HFF-Myc (cell line): ENCODE data around the gene TMEM131.
"Not testable (repeated sequence)": the region's sequence is repeated elsewhere in the genome, so short reads cannot be mapped to it uniquely, and the experiment has no call there.

Experiments used
- DNase-seq: peaks from one replicate; pipeline ENCODE4 v3.0.0-alpha.2; 2011; ENCODE audit warnings: low read depth; ENCODE audit errors: extremely low read depth
- H3K4me3 ChIP-seq: replicated peaks from 2 replicates; pipeline ENCODE4 v1.5.1; 2011; ENCODE audit warnings: low read depth, mild to moderate bottlenecking, control low read depth, low read length
- CTCF ChIP-seq: IDR thresholded peaks from 2 replicates; pipeline ENCODE4 v1.5.1; 2012; ENCODE audit warnings: mild to moderate bottlenecking, low read depth, low read length, control low read depth; ENCODE audit errors: missing control alignments

The TMEM131 gene

DNA sequence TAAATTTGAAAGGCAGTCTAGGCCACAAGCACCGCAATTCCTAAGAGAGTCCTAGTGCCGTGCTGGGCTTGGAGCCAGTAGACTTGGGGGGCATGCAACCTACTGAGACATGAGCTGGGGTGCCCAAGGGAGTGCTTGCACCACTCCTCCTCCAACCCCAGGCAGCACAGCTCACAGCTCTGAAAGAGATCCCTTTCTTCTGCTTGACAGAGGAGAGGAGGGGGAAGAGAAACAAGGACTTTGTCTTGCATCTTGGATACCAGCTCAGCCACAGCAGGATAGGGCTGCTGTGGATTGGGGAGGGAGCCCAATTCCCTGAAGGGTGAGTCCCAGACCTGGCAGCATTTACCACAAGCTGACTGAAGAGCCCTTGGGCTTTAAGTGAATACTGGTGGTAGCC, 134.6 kb downstream of the TMEM131 start:
- no peak for TF ChIP-seq CTCF
- no peak overlapping the region for H3K4me3 ChIP-seq
- no peak for DNase-seq

DNA sequence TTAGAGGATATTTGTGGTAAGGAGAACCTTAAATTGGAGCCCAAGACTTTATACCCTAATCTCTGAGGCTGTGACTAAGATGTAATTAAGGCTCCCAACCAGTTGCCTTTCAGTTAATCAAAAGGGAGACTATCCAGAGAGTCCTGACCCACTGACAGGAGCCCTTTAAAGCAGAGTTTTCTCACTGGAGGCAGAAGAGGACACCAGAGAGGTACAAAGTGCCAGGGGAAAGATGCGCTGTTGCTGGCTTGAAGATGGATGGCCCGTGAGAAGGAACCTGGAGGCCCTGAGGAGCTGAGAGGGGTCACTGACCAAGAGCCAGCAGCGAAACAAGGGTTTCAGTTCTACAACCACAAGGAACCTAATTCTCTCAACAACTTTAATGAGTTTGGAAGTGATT, 137.3 kb downstream of the TMEM131 start:
- no peak for DNase-seq
- no peak overlapping the region for H3K4me3 ChIP-seq
- no peak for TF ChIP-seq CTCF

- H3K4me3 ChIP-seq: no peak overlapping the region
- no peak for DNase-seq
- TF ChIP-seq CTCF: no peak
These were observed 138.2 kb downstream of the TMEM131 start for GRCh38 chr2:97857553-97857952.

DNA sequence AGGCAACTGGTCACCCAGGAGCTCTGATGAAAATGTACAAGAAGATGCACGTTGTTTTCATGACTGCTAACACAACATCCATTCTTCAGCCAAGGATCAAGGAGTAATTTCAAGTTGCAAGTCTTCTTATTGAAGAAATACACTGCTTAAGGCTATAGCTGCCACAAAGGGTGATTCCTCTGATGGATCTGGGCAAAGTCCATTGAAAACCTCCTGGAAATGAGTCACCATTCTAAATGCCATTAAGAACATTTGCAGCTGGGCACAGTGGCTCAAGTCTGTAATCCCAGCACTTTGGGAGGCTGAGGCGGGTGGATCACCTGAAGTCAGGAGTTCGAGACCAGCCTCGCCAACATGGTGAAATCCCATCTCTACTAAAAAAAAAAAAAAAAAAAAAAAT, 142.7 kb downstream of the TMEM131 start:
- not testable (repeated sequence) for DNase-seq, H3K4me3 ChIP-seq

- no peak overlapping the region for H3K4me3 ChIP-seq
- DNase-seq: no peak
- no peak for TF ChIP-seq CTCF
These were observed 144.6 kb downstream of the TMEM131 start for GRCh38 chr2:97851172-97851571.

DNA sequence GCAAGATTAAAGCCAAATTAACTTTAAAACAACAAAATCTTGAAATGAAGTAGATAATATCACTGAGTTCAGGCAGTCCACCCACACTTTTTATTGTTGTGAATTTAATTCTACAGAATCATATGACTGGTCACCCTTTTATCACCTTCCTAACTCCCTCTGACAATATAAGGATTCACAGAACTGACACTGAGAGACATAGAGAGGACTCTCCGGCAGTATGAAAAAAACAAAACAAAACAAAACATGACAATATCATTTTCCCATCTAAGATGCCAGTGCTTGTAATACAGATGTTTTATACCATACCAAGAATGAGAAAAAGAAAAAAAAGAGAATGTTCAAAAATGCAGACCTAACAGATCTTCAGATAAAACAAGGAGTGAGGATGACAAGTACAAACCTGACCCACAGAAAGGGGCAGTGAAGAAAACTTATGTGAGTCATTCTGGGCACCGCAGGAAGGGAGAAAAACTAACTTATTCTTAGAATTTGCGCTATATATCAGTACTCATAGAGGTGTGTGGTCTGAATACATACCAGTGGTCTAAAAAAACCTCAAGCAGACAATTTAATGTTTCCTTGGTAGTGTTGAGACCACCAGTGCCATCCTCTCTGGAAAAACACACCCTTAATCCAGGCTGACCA, 145.7 kb downstream of the TMEM131 start:
- H3K4me3 ChIP-seq: no peak overlapping the region
- no peak for DNase-seq
- TF ChIP-seq CTCF: no peak

DNA sequence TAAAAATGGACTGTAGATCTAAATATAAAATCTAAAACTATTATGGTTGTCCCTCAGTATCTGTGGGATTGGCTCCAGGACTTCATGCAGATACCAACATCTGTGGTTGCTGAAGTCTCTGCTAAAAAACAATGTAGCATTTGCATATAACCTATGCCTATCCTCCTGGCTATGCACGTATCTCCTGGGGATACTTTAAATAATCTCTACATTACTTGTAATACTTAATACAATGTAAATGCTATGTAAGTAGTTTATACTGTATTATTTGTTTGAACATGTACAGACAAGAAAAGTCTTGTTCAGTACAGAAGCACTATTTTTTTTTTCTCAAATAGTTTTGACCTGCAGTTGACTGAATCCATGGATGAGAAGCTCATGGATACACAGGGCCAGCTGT, 147.4 kb downstream of the TMEM131 start:
- no peak overlapping the region for H3K4me3 ChIP-seq
- TF ChIP-seq CTCF: no peak
- no peak for DNase-seq

GRCh38 chr2:97846716-97847115, 149.0 kb downstream of the TMEM131 start:
- DNase-seq, H3K4me3 ChIP-seq: not testable (repeated sequence)
